ENCODE results near the gene OSBPL7.

OSBPL7 gene, protein sequence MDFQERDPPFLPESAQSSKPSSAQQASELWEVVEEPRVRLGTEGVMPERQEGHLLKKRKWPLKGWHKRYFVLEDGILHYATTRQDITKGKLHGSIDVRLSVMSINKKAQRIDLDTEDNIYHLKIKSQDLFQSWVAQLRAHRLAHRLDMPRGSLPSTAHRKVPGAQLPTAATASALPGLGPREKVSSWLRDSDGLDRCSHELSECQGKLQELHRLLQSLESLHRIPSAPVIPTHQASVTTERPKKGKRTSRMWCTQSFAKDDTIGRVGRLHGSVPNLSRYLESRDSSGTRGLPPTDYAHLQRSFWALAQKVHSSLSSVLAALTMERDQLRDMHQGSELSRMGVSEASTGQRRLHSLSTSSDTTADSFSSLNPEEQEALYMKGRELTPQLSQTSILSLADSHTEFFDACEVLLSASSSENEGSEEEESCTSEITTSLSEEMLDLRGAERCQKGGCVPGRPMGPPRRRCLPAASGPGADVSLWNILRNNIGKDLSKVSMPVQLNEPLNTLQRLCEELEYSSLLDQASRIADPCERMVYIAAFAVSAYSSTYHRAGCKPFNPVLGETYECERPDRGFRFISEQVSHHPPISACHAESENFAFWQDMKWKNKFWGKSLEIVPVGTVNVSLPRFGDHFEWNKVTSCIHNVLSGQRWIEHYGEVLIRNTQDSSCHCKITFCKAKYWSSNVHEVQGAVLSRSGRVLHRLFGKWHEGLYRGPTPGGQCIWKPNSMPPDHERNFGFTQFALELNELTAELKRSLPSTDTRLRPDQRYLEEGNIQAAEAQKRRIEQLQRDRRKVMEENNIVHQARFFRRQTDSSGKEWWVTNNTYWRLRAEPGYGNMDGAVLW

DNA sequence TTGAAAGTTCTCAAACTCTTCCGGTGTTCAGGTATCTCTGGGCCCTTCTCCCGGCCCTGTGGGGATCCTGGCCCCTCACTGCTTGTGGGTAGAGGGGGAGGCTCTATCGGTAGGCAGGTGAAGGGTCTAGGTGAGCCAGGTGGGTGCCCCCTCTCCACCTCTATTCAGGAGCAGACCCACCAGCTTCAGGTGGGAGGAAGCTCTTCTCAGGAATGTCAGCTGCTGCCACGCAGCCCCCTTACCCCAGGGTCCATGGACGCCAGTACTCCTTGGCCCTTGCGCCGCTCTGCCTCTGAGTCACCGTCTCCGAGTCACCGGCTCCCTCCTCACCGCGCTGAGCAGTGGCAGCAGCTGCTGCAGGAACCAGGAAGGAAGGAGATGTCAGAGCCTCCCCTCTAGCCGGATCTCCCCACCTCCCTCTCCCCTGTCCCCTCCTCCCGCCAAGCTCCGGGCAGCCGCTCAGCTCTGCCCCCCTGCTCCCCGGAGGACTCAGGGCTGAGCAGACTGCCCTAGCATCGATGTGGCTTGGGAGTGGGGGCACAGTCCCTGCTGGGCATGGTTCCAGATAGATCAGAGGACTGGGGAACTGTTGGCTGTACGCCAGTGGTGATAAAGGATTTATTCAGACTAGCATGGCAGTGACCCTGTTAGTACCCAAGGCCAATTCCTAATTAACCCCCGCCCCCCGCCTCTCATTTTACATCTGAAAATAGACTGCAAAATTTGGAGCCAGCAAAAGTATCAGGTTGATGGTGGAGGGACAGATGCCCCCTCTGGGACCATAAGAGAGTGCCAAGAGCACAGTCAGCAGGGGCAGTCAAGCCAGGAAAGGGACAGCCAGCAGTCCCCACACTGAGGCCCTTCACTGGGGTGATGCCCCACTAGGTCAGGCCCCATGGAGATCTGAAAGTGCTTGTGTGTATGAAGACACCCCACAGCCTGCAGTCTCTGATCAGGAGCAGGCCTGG is at the start of gene OSBPL7:
Gene OSBPL7 (minus strand): TSS at position 371 of the 968 bp plus-strand sequence. CDS start 1,516 bp downstream, outside the sequence.
- peak; percentile 84 to 88 (median 85) for DNase-seq

DNA sequence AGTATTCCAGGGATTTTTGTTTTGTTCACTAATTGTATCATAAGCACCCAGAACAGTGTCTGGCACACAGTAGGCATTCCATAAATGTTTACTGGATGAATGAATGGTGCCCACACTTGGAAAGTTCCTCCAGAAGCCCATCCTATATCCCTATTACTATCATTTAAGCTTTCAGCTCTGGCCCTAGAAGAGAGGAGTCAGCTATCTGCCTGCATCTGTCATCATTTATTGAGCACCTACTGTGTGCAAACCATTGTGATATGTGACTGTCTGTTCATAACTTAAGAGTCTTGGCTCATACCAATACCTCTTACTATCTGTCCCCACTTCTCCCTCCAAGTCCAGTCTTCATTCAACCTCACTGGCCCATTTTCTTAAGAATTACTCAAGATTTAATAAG is 49.5 kb upstream of the OSBPL7 start:
- DNase-seq, result no peak

DNA sequence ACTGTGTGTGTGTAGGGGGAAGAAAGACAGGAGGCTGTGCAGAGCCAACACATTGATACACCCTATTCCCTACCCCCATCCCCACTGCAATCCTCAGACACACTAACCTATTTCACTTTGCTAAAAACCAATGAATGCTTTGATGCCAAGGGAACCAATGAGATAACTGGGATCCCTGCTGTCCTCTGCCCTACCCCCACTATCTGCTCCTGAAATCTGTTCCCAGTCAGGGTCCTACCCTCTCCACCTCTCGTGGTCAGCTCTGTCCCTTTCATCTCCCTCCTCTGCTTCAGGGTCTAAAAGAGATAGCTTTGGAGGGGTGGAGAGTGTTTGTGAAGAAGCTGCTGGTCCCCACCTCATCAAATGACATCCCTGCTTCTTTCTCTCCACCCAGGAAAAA is 48.5 kb upstream of the OSBPL7 start:
- no peak for DNase-seq

DNA sequence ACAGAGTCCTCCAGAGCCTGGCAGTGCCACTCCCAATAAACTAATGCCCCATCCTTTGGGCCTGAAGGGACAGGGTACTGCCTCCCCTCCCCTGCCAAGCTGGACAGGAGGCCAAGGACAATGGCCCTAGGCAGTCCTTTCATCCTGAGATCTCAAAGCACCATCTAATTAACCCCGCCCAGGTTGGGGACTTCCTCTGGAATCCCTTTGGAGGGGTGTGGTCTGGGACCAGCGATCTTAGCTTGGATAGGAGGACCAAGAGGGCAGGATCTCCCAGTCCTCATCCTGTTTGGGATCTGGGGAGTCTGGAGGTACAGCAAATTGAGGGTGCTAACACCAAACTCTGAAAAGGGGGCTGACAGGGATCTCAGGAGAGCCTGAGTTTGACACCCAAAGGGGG is 47.5 kb upstream of the OSBPL7 start:
- no peak for DNase-seq

DNA sequence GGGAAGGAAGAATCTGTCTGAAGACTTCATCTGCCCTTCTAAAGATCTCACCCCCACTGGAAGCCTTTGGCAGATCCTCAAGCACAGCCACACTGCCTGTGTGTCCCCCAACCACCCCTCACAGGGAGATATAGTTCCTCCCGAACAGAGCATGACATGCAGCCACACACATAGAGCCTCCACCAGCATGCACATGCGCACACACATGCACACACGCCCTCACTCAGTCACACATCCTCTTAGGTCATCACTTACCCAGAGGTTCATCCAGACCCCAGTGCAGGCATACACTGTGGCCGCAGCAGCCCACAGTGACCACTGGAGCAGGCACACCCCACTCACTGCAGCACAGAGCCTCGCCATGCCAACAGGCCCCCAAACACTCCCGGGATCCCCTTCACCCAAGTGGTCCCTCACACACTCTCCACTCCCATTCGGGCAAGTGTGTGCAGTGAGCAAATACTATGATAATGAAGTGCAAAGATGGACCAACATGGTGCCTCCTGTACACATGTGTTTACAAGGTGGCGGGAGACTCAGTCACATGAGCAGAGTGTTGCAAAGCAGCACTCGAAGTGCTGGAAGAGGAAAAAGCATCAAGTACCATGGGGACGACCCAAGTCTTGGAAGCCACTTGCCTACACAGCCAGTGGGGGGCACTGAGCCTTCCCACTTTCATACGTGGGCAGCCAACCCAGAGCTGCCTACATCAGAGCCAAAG is 46.4 kb upstream of the OSBPL7 start:
- DNase-seq, result no peak

DNA sequence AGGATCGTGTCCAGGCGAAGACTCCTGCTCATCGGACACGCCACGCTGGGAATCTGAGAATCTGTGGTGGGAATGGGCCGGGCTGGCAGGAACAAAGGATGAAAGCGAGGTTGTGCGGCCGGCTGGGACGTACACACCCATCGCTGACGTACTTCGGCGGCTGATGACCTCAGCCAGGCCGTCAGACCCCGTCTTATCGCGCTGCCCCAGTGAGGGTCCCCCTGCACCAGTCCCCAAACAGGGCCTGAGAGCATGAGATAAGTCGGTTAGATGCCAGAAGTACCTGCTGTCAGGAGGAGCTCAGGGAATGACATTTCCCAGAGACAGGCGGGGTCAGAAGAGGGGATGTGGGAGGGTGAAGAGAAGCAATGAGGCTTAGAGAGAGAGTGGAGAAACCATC is 45.3 kb upstream of the OSBPL7 start:
- no peak for DNase-seq

DNA sequence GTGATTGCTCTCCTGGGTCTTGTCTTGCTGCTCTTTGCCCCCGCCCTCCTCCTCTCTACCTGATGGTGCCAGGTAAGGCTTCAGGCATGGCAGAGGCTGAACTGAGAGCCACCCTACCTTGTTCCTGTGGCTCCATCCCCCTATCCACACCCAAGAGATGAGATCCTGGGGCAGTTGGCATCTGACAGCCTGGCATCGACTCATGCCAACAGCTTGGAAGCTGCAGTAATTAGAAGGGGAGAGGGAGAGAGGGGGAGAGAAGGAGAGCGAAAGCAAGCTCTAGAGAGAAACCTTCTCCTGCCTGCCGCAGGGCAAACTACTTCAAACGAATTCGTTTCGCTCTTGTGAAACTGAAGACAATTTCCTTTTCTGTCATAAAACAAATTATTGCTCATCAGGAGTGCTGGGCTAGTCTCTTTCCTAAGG is 43.2 kb upstream of the OSBPL7 start:
- DNase-seq, result peak in 1 of 3 donors; percentile 39

DNA sequence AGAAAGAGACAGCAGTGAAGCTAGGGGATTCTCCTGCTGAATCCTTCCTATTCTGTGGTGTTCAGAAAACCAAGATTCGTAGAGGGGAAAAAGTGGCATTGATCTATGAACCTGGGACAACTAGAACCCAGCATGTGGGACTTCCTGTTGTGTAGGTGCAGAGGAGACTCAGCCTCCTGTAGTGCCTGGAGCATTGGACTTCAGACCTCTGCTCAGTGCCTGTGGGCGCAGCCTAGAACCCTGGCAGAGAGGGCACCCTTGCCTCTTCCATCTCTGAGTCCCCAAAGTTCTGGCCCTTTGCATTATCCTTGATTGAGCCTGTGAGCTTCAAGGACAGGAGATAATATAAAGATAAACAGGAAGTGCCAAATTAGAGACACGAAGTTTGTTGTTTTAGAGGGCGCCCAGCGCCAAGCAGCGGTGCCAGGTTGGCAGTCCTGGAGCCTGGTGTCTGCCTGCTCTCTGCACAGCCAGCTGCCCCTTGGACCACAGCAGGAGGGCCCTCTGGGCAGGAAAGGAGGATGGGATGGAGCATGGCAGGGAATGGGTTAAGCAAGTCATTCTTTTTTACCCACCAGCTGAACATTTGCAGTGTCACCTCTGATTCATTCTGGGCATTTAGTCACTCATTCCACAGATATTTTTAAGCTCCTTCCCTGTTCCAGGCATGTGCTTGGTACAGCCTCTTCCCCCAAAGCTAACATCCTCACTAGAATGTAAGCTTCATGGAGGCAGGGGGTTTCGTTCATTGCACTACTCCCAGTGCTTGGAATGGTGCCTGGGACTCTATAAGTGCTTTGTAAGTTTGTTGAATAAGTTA is 41.2 kb upstream of the OSBPL7 start:
- DNase-seq, result peak; percentile 40 to 62 (median 49)

DNA sequence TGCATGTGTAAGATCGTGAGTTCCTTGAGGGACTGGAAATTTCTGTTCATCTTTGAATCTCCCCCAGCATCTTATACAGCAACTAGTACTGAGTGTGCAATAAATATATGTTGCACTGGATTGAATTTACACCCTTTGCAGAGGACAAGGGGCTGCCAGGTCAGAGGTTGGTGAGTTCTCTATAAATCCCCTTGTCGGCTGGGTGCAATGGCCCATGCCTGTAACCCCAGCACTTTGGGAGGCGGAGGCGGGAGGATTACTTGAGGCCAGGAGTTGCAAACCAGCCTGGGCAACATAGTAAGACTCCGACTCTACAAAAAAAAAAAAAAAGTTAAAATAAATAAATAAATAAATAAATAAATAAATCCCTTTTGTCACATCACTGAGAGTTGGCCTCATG is 38.8 kb upstream of the OSBPL7 start:
- DNase-seq, result no peak

DNA sequence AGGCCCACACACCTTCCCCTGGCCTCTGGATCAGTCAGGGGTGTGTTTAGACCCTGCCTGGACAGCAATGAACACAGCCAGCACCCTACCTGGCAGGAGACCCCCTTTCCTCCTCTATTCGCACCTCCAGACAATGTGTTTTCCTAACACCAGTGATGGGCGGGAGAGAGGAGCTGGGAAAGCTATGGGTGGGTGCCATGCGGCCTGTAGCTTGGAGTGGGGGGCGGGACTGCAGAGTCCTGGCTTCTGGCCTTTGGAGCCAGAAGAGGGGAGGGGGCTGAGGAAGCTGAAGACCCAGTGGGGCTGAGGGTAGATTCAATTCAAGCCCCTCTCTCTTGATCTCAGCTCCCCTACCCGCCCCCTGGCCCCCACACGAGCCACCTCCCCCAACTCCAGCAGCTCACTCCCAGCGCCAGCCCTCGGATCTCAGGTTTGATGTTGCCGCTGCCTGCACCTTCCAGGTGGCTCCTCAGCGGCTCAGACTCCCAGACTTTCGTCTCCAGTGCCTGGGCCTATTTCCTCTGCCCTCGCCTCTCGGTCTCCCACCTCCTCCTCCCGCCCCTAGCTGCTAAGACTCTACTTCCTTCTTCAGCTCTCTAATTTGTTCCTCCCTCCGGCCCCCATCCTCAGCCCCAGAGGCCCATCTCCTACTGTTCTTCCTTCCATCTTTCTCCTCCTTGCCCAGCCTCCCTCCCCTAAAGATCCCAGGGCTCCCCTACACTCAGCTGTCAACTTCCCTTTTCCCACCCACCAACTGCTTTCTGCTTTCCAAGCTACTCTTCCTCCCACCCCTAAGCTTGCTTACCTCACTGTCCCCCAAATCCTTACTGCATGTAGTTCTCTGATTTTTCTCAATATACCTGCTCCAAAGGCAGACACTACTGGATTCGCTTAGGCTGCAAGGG is 36.2 kb upstream of the OSBPL7 start:
- DNase-seq, result peak; percentile 53 to 64 (median 54)

DNA sequence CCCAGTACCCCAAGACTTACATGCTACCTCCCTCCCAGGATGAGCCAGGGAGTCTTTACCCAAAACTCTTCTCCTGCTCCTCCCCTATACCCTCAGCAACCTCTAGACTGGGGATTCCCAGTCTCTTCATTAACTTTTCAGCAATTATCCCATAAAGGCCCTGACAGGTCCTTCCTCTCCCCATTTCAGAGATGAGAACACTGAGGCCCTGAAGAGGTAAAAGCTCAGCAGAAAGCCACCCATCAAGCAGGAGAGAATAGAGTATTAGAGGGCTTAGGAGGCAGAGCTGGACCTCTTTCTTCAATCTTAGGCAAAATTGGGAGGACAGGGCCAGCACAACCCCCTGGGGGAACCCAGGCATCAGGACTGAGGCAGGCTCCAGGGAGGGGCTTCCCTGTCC is 35.2 kb upstream of the OSBPL7 start:
- no peak for DNase-seq

DNA sequence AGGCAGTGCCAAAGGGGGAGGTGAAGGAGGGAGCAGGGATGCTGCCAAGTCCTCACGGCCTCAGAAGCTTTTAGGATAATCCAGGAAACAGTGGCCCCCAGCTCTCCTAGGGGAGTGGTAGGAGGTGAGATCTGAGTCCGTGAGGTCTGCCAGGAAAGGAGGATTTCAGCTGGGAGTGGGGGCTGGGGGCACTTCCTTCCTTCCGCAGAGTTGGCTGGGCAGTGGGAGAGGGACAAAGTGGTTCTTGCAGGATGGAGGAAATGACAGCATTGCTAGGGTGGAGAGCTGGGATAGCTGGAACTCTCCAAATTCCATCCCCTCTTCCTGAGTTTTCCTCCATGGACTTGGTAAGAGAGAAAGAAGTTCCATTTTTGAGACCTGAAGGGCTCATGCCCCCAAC is 34.1 kb upstream of the OSBPL7 start:
- no peak for DNase-seq

DNA sequence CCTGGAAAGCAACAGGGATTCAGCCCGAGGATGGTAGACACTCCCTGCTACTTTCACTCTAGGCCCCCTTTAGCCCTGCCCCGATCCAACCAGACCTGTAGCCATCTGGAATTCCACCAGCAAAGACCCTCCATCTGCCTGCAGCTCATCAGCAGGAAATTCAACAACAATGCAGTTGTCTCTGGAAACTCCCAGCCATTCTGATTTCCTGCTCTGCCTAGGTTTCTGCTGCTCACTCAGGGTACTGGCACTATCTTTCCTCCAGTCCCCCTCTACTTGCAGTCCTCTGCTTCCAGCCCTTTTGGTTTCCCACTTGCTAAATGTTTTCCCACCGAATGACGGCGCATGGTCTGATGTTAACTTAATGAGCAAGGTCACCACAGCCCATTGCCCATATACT is 32.0 kb upstream of the OSBPL7 start:
- DNase-seq, result no peak

DNA sequence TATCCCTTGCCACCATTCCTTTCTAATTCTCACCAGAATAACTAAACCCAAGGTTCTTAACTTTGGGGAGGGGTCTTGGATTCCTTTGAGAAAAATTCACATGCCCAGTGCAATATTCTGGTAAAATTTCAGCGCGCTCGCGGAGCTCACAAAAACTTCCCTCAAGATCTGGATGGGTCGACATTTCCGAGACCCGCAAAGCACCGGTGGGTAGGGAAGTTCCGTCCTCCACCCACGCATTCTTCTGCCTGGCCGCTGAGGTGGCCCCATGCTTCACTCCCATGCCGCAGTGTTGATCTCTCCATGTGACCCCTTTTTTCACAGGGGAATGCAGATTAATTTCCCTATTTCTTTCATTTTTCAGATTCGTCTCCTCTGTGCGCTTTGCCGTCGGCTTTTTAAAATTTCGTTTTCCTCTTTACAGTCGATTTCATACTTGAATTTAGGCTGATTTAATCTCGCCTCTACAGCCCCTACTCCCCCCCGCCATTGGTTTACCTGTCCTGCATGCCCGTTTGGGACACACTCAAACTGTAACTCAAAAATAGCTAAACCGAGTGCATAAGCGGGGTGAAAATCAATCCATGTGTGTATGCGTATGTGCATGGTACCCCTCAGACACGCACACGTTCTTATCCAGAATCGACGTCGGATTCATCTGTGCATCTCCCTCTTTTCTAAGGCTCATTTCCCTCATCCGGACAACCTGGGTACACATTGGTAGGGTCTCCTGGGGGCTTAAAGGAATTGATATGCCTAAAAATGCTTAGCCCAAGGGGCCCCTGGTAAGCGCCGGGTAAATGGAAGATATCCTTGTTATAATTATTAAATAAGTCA is 30.7 kb upstream of the OSBPL7 start:
- peak; percentile 70 to 80 (median 70) for DNase-seq

DNA sequence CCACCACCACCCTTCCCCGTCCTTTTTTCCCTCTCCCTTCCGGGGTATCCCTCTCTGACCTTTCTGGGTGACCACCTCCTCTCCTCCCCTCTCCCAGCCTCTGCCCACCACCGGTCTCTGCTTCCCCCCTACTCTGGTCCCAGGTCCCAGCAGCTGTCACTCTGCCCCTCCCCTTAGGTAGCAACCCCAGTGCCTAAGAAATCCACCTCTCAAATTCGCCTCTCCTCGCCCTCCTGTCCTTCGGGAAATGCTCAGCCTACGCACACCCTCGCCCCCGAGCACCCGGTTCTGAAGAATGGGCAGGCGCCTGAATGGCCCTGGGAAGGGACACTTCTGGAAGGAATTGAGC is 30.1 kb upstream of the OSBPL7 start:
- DNase-seq, result no peak

DNA sequence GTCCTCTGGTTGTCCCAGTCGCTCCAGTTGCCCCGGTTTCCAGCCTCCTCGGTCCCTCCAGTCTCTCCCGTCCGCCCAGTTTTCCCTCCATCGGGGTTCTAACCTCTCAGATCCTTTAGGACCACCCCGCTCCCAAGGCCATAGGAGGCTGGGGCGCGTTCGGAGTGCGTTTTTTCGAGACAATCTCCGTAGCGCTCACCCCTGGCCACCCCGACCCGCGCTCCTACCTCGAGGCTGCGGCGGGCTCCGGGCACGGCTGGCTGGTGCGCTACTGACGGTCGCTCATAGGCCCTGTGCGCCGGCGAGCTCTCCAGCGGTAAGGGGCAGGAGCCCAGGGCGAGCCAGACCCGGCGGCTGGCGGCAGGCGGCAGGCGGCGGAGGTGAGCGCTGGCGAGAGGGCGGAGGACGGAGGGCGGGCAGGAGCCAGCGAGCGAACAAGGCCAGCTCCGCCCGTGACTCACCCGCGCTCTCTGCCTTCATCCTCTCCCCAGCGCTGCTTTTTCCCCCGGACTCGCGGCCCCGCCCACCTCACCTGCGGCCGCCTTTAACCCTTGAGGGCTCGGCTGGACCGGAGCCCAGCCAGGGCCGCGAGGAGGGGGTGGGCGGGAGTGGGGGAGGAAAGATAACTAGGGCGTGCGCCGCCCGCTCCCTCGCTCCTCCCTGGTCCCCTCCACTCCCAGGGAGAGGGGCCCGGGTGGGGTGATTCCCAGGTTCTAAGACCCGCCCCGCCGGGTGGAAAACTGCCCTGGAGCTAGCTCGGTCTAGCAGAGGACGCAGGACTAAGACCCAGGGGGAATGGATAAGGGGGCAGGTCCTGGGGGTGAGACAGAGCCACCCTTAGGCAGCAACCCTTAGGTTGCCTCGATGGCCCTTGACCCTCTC is 29.3 kb upstream of the OSBPL7 start, which contains the start of gene SP6:
Gene SP6 (minus strand): TSS at position 472 of the 882 bp plus-strand sequence. CDS start 2,734 bp downstream, outside the sequence.
- peak; percentile 43 to 71 (median 51) for DNase-seq

DNA sequence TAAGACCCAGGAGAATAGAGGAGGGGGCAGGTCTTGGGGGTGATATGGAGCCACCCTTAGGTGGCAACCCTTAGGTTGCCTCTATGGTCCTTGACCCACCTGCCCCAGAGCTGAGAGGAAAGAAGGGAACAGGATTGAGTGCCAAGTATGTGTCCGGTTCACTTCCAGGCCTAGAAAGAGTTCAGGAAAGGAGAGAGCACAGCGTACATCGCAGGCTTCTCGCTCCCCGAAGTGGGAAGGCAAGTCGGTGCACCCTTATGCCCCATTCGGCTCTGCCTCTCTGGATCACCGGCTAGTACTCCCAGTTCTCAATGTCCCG is 28.7 kb upstream of the OSBPL7 start:
- DNase-seq, result no peak

DNA sequence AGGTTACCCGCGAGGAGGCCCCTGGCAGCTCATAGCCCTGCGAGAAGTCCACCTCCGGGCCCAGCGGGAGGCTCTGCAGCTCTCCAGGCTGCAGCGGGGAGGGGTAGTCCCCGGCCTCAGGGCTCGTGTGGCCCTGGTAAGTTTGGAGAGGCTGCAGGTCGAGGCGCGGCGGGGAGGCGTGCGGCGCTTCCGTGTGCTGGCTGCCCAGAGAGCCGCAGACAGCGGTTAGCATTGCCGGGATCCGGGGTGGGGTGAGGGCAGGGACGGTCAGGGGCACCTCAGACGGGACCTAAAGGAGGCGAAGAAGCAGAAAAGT is 26.6 kb upstream of the OSBPL7 start:
- no peak for DNase-seq
